HG03103 (cell line): Measurements from ENCODE around the gene KNOP1.
"Not testable (repeated sequence)": the region's sequence is repeated elsewhere in the genome, so short reads cannot be mapped to it uniquely, and the experiment has no call there.

Experiments
- ATAC-seq: cut with Tn5 transposase; IDR thresholded peaks from one replicate; pipeline ENCODE4 v1.9.1; 2021; ENCODE audit warnings: low read depth; ENCODE audit not compliant: unreplicated experiment

The KNOP1 gene

DNA sequence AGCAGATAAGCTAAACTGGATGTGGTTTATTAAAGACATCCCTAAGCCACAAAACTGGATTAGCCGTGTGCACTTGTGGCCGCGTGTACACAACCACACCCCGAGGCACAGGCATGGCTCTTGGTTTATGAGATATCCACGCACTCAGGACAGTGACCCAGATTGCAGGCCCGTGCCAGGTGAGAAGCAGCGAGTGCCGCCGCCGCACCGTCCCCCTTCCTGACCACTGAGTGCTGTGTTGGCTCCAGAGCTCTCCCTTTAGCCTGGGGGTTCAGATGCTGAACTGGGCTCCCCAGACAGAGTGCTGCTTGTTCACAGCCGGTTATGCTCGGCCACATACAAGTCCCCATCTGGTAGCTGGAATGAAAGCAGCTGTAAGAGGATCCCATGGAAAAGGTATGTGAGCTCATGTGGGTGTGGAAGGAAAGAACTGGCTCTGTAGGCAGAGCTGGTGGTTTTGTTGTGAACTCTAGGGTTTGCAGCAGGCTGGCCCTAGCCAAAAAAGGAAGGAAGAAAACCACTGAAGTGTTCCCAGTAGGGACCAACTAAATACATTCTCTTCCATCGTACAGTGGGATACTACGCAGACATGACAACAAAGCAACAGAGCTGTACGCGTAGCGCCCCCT is 29.5 kb downstream of the KNOP1 start:
- no peak for ATAC-seq

DNA sequence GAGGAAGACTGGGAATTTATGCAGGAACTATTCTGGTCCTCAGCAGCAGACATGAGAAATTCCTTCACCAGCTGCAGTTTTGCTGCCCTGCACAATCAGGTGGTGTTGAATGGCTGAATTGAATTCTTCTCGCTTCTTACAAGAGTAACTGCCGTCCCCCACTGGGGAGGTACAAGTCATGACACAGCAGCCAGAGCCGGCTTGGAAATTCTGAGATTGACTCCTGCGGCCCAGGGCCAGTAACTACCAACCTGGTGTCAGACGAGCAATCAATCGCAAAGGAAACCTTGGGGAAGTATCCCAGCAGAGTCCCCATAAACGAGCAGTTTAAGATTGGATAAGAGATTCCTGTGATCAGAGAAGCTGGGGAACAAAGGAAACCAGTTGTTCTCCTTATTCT is 30.7 kb downstream of the KNOP1 start:
- ATAC-seq: no peak

DNA sequence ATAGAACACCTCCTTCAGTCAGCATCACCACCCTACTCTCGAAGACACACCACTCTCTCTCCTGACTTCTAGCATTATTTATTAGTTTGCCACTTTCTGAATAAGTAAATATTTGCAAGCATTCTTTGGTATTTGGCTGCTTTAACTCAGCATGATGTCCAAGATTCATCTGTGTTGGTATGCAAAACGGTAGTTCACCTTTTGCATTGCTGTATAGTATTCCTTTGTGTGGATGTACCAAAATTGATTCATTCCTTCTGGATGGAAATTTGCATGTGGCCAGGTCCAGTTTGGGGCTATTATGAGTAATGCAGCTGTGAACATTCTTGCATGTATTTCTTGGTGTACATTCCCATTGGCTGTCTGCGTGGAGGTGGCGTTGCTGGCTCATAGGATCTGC is 32.9 kb downstream of the KNOP1 start:
- no peak for ATAC-seq

DNA sequence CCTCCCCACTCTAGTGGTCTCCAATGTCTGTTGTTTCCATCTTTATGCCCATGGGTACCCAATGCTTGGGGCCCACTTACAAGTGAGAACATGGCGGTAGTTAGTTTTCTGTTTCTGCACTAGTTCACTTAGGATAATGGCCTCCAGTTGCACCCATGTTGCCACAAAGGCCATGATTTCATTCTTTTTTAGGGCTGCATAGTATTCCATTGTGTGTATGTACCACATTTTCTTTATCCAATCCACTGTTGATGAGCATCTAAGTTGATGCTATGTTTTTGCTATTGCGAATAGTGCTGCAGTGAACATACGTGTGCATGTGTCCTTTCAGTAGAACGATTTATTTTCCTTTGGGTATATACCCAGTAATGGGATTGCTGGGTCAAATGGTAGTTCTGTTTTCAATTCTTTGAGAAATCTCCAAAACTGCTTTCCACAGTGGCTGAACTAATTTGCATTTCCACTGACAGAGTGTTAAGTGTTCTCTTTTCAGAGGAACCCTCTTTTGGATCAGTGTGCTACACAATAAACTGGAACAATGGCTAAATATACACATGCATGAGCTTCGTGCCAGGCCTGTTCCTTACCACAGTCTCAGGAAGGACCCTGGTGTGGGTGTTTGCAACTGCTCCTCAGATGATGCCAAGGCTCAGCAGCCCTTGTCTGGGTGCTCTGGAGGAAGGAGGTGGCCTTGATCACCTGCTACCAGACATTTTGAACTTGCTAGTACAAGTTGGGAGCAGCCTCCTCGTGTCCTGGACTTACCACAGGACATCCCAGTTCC is 34.4 kb downstream of the KNOP1 start:
- no peak for ATAC-seq

DNA sequence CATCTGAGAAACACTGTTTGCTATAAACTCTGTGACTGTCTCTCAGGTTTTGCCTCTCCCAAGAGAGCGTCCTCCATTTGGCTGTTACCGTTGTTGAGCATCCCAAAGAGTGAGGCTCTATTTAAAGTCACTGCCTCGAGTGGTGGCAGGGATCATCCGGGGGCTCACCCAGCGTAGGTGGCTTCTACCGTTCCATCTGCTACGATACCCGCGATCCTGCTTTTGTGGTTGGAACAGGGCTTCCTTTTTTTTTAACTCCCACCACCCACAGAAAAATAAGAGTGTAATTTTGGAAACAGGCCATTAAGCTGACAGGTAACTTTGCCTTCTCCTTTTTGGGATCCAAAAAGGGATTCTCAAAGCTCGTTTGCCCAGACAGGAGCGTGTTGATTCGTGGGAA is 36.4 kb downstream of the KNOP1 start:
- ATAC-seq: no peak

DNA sequence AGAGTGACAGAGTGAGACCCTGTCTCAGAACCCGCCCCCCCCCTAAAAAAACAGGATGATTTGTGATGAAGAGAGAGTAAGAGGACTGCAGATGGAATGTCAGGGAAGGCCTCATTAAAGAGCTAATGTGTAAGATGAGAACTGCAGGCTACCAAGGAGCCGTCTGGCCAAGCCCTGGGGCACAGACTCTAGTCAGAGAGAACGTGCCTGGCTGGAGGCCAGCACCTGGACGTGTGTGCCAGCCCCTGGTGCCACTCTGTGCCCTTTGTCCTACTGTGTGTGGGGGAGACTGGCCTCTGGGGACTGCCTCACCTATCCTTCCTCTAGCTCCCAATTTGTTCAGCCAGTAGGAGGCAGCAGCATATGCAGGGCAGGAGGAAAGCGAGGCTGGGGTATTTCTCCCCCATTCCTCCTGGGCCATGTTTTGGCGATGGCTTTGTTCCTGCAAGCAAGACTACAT is 37.1 kb downstream of the KNOP1 start:
- ATAC-seq: no peak

DNA sequence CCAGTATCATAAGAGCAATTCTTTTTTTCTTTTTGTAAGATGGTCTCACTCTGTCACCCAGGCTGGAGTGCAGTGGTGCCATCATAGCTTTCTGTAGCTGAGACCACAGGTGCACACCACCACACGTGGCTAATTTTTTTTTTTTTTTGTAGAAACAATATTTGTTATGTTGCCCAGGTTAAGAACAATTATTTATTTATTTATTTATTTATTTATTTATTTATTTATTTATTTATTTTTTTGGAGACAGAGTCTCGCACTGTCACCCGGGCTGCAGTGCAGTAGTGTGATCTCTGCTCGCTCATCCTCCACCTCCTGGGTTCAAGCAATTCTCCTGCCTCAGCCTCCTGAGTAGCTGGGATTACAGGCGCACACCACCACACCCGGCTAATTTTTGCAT is 38.7 kb downstream of the KNOP1 start:
- not testable (repeated sequence) for ATAC-seq

DNA sequence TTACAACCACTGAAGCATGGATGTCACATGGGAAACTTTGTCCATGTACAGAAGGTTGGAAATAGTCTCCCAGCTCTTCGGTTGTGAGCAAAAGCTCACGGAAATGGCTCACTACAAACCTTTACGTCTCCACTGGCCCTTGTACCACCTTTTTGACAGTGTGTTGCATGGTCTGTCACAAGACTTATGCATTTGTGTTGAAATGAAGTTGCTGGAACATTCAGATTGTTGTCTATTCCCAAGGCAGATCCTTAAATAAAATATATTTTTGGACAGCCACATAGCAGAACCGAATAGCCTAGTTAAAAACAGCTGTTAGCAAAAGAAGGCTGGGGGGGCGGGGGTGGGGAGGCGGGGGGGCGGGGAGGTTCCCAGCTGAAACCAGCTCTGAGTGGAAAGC is 39.2 kb downstream of the KNOP1 start:
- ATAC-seq: no peak

DNA sequence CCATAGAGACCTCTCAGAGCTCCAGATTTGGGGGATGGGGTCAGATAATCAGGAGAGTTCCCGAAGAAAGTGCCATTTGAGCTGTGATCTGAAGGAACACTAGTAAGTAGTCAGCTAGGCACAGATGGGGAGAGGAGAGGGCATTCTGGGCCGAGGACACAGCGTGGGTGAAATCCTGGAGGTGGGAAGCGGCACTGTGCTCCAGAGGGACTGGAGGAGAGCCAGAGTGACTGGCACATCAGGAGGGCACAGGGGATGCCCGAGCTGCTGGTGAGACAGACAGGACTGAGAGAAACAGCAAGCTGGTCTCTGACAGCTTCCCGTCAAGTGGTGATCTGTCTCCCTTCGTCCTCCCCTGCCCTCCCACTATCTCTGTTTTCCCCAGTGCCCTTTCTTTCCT is 40.6 kb downstream of the KNOP1 start:
- no peak for ATAC-seq

DNA sequence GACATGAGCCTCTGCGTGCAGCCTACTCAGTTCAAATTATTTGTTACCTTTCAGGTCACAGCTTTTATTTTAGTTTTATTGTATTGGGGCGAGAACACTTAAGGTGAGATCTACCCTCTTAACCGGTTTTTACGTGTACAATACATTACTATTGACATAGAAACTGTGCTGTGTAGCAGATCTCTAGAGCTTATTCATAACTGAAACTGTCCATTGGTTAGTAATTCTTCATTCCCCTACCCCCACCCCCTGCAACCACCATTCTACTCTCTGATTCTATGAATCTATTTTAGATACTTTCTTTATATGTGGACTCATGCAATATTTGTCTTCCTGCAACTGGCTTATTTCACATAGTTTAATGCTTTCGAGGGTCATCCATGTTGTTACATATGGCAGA is 43.5 kb downstream of the KNOP1 start:
- no peak for ATAC-seq

DNA sequence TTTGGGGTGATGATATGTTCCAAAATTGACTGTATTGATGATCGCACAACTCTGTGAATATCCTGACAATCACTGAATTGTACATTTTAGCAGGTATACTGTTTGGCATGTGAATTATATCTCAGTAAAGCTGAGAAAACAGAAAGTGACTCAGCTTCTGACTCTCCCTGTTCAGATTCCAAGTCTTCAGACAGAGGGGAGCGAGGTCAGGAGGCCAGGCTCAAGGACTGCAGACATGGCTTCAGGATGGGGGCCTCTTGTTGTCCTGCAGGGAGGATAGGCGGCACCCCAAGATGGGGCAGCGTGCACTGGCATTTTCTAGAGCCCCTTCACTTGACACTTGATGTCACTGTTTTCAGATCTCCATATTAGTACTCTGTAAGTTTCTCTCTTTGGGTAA is 45.6 kb downstream of the KNOP1 start:
- no peak for ATAC-seq

DNA sequence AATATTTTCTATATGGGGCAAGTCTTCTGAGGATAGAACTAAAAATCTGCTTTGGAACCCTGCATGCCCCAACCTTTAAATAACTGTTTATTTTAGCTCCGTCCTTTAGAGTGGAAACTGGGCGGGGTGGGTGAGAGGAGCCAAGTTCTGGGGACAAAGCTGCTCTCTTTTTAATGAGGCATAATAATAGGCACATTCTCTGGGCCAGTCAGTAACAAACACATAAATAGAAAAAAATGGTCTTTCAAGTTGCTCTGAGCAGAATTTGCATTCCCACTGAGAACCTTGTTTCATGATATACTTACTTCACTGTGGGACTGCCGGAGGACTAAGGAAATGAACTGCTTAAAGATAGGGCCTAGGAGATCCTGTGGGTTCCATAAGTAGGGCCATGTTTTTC is 51.5 kb downstream of the KNOP1 start:
- ATAC-seq: no peak

DNA sequence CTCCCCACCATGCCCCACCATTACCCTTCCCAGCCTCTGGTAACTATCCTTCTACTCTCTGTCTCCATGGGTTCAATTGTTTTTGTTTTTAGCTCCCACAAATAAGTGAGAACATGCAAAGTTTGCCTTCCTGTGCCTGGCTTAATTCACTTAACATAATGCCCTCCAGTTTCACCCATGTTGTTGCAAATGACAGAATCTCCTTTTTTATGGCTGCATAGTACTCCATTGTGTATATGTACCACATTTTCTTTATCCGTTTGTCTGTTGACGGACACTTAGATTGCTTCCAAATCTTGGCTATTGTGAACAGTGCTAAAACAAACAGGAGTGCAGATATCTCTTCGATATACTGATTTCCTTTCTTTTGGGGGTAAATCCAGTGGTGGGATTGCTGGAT is 52.7 kb downstream of the KNOP1 start:
- ATAC-seq: not testable (repeated sequence)

DNA sequence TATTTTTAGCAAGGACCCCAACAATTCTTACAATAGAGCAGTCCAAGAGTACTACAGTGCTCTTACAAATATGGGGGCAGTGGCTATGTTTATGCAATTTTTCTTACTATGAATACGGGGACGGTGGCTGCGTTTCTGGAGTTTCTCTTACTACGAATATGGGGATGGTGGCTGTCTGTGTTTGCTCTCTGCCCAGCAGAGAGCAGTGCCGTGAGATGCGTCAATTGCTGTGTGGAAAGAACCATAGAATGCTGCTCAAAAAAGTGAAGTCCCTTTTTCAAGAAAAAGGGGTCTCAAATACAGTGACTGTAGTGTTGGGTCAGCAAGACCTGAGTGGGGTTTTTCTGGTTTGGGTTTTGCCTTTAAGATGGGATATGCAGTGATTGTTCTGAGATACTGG is 53.9 kb downstream of the KNOP1 start:
- ATAC-seq: no peak

DNA sequence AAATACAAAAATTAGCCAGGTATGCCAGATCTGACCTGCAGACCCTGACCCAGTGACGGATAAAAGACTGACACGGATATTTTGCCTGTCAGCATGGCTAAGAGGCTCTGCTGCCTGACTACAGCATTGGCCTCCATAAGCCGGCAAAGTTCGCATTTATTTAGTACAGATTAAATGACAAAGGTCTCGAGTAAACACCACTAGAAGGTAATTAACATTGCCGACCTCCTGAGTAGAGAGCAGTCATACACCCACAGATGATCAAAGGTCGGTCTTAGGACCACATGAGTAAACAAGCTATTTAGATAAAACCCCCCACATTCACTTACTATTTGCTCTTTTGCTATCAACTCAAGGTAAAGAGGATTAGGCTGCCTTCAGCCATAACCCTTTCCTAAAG is 55.7 kb downstream of the KNOP1 start:
- ATAC-seq: no peak

DNA sequence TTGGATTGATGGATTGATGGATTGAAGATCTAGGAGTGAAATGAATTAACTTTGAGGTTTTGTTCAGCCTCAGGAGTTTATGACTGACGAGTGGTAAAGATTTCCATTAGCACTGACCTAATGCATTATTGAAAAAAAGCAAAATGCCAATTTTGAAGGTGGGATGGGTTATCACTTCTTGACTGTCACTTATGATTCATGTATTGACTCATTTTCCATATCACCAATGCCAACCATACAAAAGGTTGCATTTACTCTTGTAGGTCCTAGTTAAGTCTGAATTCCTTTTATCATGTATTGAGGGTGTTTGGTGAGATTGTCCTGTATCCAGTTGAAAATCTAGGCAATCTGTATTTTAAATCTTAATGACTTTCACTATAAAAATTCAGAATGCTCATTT is 57.6 kb downstream of the KNOP1 start:
- no peak for ATAC-seq

DNA sequence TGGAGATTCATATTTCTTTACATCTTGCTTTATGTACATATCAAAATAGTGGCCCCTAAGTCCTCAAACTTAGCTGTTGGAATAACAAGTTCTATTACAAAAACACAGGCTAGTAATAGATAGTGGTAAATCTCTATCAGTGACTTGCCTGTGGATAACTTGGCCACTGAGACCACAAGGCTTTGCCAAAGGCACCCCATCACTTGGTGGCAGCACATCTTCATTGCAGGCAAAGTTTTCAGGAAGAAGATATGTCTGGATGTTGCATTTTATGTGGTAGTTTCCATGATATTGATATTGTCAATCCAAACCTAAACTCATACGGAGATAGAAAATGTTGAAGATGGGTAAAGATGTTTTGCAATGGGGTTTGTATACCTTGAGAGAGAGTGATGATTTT is 58.5 kb downstream of the KNOP1 start:
- ATAC-seq: no peak

DNA sequence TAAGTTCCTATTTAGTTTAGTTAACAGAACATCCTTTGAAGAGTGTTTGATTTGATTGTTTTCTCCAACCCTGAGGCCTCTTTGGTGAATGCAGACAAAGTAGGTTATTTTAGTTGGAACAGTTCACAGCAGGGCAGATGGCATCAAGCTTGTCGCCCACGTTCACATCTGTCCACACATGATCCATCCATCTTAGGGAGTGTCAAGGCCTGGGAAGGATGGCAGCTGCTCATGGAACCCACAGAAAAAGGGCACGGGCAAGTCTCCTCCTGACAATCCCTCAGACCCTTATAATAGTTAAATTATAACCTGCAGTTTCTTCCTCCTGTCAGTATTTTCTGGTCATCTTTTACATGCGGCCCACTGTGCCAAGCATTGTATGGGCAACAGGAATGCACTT is 60.2 kb downstream of the KNOP1 start:
- ATAC-seq: no peak

DNA sequence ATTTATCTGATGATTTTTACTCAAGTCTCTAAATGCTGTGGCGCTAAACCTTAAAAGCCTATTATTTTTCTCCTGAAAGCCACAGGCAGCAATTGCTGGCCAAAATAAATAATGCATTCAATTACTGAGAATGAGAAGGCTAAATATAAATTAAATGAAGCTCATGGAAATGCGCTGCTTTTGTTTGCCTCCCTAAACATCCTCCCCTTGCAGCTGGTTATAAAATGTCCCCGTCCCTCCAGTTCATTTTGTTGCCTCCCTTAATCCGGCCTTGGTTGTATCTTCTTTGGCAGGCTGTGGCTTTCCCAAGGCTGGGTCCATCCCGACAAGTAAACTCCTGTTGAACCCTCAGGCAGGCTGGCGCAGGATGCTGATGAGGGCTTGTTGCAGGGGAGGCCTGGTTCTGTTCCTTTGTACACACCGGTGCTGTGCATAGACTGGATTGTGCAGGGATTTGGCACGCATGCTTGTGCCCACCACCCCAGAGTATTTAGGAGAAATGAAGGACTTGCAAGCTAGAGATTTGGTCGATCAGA is 62.7 kb downstream of the KNOP1 start:
- no peak for ATAC-seq

DNA sequence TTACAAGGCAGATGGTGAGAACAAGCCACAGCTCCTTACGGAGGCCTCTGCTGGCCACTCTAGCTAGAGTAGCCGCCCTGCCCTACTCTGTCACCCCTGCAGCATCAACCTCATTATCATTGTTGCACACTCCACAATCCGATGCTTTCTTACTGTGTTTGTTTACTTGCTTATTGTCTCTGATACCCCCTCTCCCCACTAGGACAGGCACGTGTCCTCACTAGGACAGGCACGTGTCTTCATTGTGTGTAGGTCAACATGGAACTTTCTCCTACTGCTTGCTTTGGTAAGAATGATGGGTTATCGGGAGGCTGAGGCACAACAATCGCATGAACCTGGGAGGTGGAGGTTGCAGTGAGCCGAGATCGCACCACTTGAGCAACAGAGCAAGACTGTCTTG is 63.9 kb downstream of the KNOP1 start:
- no peak for ATAC-seq
